H1 (cell line): ENCODE measurements around the gene ACVR1. TPM values are rescaled to one million over a fixed set of nuclear protein-coding genes. Genes with fewer than 3 reads are reported as not detected.

Experiments used
- ASH2L ChIP-seq: fragments of 200-600, 300-600 bp; sonication (generic); IDR thresholded peaks from one replicate; pipeline ENCODE4 v1.7.1; 2017; ENCODE audit warnings: low read length
- ATF2 ChIP-seq: IDR thresholded peaks from 2 replicates; pipeline ENCODE4 v1.6.1; 2012; ENCODE audit warnings: low read length, inconsistent platforms
- ATF3 ChIP-seq: IDR thresholded peaks from 2 replicates; pipeline ENCODE4 v1.6.1; 2011; ENCODE audit warnings: low read depth, mild to moderate bottlenecking, low read length; ENCODE audit not compliant: insufficient read depth
- CHD7 ChIP-seq: fragments of 300-600 bp; sonication (generic); IDR thresholded peaks from 2 replicates; pipeline ENCODE4 v1.7.1; 2012; ENCODE audit warnings: low read length, moderate library complexity, mild to moderate bottlenecking, inconsistent platforms; ENCODE audit not compliant: insufficient replicate concordance
- KDM1A ChIP-seq: fragments of 200-600, 300-600 bp; sonication (generic); IDR thresholded peaks from 2 replicates; pipeline ENCODE4 v1.7.1; 2016; ENCODE audit warnings: mild to moderate bottlenecking, low read length, borderline replicate concordance
- RBBP5 ChIP-seq: IDR thresholded peaks from 2 replicates; pipeline ENCODE4 v1.7.1; 2012; ENCODE audit warnings: low read depth, mild to moderate bottlenecking, inconsistent platforms, low read length, moderate library complexity, borderline replicate concordance
- RNF2 ChIP-seq: fragments of 200-900, 300-1000 bp; sonication (generic); IDR thresholded peaks from 2 replicates; pipeline ENCODE4 v1.7.1; 2016; ENCODE audit warnings: borderline replicate concordance, low read depth, mild to moderate bottlenecking, antibody characterized with exemption, low read length; ENCODE audit not compliant: poor library complexity, severe bottlenecking; ENCODE audit errors: missing control alignments
- TAF7 ChIP-seq: optimal IDR thresholded peaks from 2 replicates; pipeline ENCODE3; 2011; ENCODE audit warnings: low read depth, mild to moderate bottlenecking, inconsistent platforms, low read length, moderate library complexity, borderline replicate concordance
- polyA plus RNA-seq, 7 experiments: library from polyadenylated mRNA; depleted of rRNA in 3 of 7; stranded (reverse) in 5 of 7; unstranded in 2 of 7; fragments of >200 nt in 5 of 7; fragments of 200-250 nt in 2 of 7; gene quantifications; 1 replicate in 5 of 7; 2 replicates in 1 of 7; 4 replicates in 1 of 7; pipeline versions ENCODE4 v1.2.1 to v1.2.3, GENCODE V29; 2011 to 2013; ENCODE audit warnings: missing spikeins in 2 of 7, mixed read lengths in 2 of 7
- total RNA-seq: library from RNA; stranded (reverse); fragmentation: NEBNext Ultra II Directional; extraction: Animal tissue kit (Norgen Biotek cat#: 25700); gene quantifications from 2 replicates; pipeline ENCODE4 v1.2.1, GENCODE V29; 2021

The ACVR1 gene
- total and polyA plus RNA-seq, 2 of the 8 experiments (the other 6 are each of a cell fraction or from before 2014, with no cell fraction given): 8.5 to 17.7 TPM

- TF ChIP-seq CHD7: no peak
- no peak for TF ChIP-seq RNF2
- TF ChIP-seq RBBP5: no peak
- no peak for TF ChIP-seq ASH2L
- TF ChIP-seq ATF3: no peak
- no peak for TF ChIP-seq KDM1A
- TF ChIP-seq ATF2: no peak
- no peak for TF ChIP-seq TAF7
Observed at GRCh38 chr2:157732596-157732995, 143.5 kb downstream of the ACVR1 start (continued).
